Retinal pigment epithelial cell (primary cell): ENCODE results near the gene BFSP2.

ENCODE experiments used
- DNase-seq: peaks from one replicate; pipeline ENCODE4 v3.0.0-alpha.2; 2010; ENCODE audit warnings: low read depth
- H3K4me3 ChIP-seq: 2 replicates; pipeline ENCODE4 v1.5.1; 2011; ENCODE audit warnings: mild to moderate bottlenecking, low read length, control low read depth, moderate library complexity
- CTCF ChIP-seq: conservative IDR thresholded peaks from 2 replicates; pipeline ENCODE4 v1.5.1; 2011; ENCODE audit warnings: low read depth, low read length, control low read depth, inconsistent platforms

Gene BFSP2

GRCh38 chr3:133401374-133402135 is 1.7 kb downstream of the BFSP2 start:
- TF ChIP-seq CTCF: no peak
- H3K4me3 ChIP-seq: no peak overlapping the region
- DNase-seq: no peak

GRCh38 chr3:133404920-133405319 is 5.1 kb downstream of the BFSP2 start:
- no peak for TF ChIP-seq CTCF

GRCh38 chr3:133408366-133408765 is 8.5 kb downstream of the BFSP2 start:
- no peak for DNase-seq
- no peak for TF ChIP-seq CTCF
- no peak overlapping the region for H3K4me3 ChIP-seq

More at GRCh38 chr3:133404920-133405319, 5.1 kb downstream of the BFSP2 start:
- no peak for DNase-seq
- no peak overlapping the region for H3K4me3 ChIP-seq

- no peak overlapping the region for H3K4me3 ChIP-seq
- TF ChIP-seq CTCF: no peak
- no peak for DNase-seq
Observed at GRCh38 chr3:133408961-133409360, 9.1 kb downstream of the BFSP2 start.

- TF ChIP-seq CTCF: no peak
- no peak overlapping the region for H3K4me3 ChIP-seq
- DNase-seq: no peak
Observed at GRCh38 chr3:133410191-133410892, 10.5 kb downstream of the BFSP2 start.

- DNase-seq: no peak
- TF ChIP-seq CTCF: no peak
- H3K4me3 ChIP-seq: no peak overlapping the region
Observed at GRCh38 chr3:133412183-133413132, 12.6 kb downstream of the BFSP2 start.
